ENCODE measurements around the gene CEP131.
A peak's percentile ranks its signal among the peaks of the same experiment; 100 is the strongest.

Gene CEP131

GRCh38 chr17:81187586-81188490 lies 34.9 kb downstream of the CEP131 start:
- no peak for DNase-seq
- peaks cover 56% of the 10 kb centered on the region for H3K36me3 ChIP-seq
- no peak overlapping the region for H3K4me3 ChIP-seq (ENCODE audit: low read depth, low read length)
- TF ChIP-seq, protein P1, sequence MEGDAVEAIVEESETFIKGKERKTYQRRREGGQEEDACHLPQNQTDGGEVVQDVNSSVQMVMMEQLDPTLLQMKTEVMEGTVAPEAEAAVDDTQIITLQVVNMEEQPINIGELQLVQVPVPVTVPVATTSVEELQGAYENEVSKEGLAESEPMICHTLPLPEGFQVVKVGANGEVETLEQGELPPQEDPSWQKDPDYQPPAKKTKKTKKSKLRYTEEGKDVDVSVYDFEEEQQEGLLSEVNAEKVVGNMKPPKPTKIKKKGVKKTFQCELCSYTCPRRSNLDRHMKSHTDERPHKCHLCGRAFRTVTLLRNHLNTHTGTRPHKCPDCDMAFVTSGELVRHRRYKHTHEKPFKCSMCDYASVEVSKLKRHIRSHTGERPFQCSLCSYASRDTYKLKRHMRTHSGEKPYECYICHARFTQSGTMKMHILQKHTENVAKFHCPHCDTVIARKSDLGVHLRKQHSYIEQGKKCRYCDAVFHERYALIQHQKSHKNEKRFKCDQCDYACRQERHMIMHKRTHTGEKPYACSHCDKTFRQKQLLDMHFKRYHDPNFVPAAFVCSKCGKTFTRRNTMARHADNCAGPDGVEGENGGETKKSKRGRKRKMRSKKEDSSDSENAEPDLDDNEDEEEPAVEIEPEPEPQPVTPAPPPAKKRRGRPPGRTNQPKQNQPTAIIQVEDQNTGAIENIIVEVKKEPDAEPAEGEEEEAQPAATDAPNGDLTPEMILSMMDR (IDR thresholded peaks at IDR 0.05; ENCODE audit: low read depth, low read length) = no peak
- H3K27ac ChIP-seq = peak overlapping the region; percentile 1; the same call in 1 of the 2 replicates
- peaks cover 5% of the 10 kb centered on the region for H3K9me3 ChIP-seq (ENCODE audit: severe bottlenecking)
- H3K27me3 ChIP-seq (ENCODE audit: insufficient read depth, low read depth, severe bottlenecking) = no peaks in the 10 kb centered on the region

- Histone ChIP-seq H3K4me3 (ENCODE audit: low read depth, low read length) (no peak overlapping the region), H3K9me3 (ENCODE audit: severe bottlenecking) (peaks cover 5% of the 10 kb centered on the region), H3K36me3 (peaks cover 51% of the 10 kb centered on the region), H3K27me3 (ENCODE audit: insufficient read depth, low read depth, severe bottlenecking) (no peaks in the 10 kb centered on the region), H3K27ac (peak overlapping the region; percentile 1; the same call in 1 of the 2 replicates)
- TF ChIP-seq, protein P1 (IDR thresholded peaks at IDR 0.05; ENCODE audit: low read depth, low read length) = no peak
- no peak for DNase-seq
These were observed 35.6 kb downstream of the CEP131 start for GRCh38 chr17:81187120-81187519.

DNA sequence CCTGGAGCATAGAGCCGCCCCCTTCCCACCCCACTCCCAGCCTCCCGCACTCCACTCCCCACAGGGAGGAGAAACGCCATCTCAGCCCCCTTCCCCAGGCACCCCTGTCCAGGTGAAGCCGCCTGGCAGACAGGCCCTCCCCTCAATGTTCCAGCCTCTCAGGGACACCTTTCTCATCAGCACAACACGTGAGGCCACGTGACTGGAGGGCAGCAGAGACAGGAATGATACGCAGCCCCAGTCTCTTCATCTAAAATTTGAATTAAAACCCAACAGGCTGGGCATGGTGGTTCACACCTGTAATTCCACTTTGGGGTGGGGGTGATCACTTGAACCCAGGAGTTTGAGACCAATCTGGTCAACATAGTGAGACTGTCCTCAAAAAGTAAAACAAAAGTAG lies 36.6 kb downstream of the CEP131 start:
- Histone ChIP-seq H3K9me3 (ENCODE audit: severe bottlenecking) (peaks cover 5% of the 10 kb centered on the region), H3K36me3 (peaks cover 42% of the 10 kb centered on the region), H3K27ac (no peak overlapping the region), H3K27me3 (ENCODE audit: insufficient read depth, low read depth, severe bottlenecking) (no peaks in the 10 kb centered on the region), H3K4me3 (ENCODE audit: low read depth, low read length) (no peak overlapping the region)
- TF ChIP-seq, protein P1 (IDR thresholded peaks at IDR 0.05; ENCODE audit: low read depth, low read length) = no peak
- DNase-seq = no peak

- Histone ChIP-seq H3K27ac (peak overlapping the region; percentile 7), H3K27me3 (ENCODE audit: insufficient read depth, low read depth, severe bottlenecking) (no peaks in the 10 kb centered on the region), H3K36me3 (peaks cover 26% of the 10 kb centered on the region), H3K9me3 (ENCODE audit: severe bottlenecking) (peaks cover 5% of the 10 kb centered on the region), H3K4me3 (ENCODE audit: low read depth, low read length) (no peak overlapping the region)
- DNase-seq = peak; percentile 91
- TF ChIP-seq, protein P1 (IDR thresholded peaks at IDR 0.05; ENCODE audit: low read depth, low read length) = no peak
These were observed 38.2 kb downstream of the CEP131 start for GRCh38 chr17:81184555-81184954.

GRCh38 chr17:81183807-81184206 lies 39.0 kb downstream of the CEP131 start:
- Histone ChIP-seq H3K27ac (peak overlapping the region; percentile 7; the same call in 1 of the 2 replicates), H3K36me3 (peaks cover 18% of the 10 kb centered on the region), H3K9me3 (ENCODE audit: severe bottlenecking) (peaks cover 5% of the 10 kb centered on the region), H3K4me3 (ENCODE audit: low read depth, low read length) (no peak overlapping the region), H3K27me3 (ENCODE audit: insufficient read depth, low read depth, severe bottlenecking) (no peaks in the 10 kb centered on the region)
- DNase-seq = no peak
- TF ChIP-seq, protein P1 (IDR thresholded peaks at IDR 0.05; ENCODE audit: low read depth, low read length) = no peak
